NCI-H1694 (cell line): ENCODE measurements around the gene CAV2.

Experiments used
- DNase-seq: peaks from one replicate; lab custom pipeline; 2025; lab: John Stamatoyannopoulos, UW

The CAV2 gene

GRCh38 chr7:116547347-116547746 is 47.8 kb downstream of the CAV2 start:
- no peak for DNase-seq

GRCh38 chr7:116548506-116548905 is 49.0 kb downstream of the CAV2 start:
- DNase-seq = no peak

- no peak for DNase-seq
Observed at GRCh38 chr7:116549370-116549769, 49.8 kb downstream of the CAV2 start.

- no peak for DNase-seq
Observed at GRCh38 chr7:116551692-116552091, 52.2 kb downstream of the CAV2 start.

GRCh38 chr7:116552602-116553001 is 53.1 kb downstream of the CAV2 start:
- no peak for DNase-seq

- DNase-seq = no peak
Observed at GRCh38 chr7:116553168-116553964, 53.8 kb downstream of the CAV2 start.

GRCh38 chr7:116554436-116554835 is 54.9 kb downstream of the CAV2 start:
- DNase-seq = no peak

GRCh38 chr7:116554911-116555310 is 55.4 kb downstream of the CAV2 start:
- DNase-seq = no peak

- no peak for DNase-seq
Observed at GRCh38 chr7:116557066-116557585, 57.6 kb downstream of the CAV2 start.

GRCh38 chr7:116557901-116558300 is 58.4 kb downstream of the CAV2 start:
- DNase-seq = no peak
